Calu3 (cell line): Measurements from ENCODE around the gene MICALL2. TPM values are rescaled to one million over a fixed set of nuclear protein-coding genes. Genes with fewer than 3 reads are reported as not detected.

ENCODE experiments used
- BruUV-seq: library from RNA; stranded (reverse); fragments of 400-500 nt; replicated peaks from 2 replicates; lab custom pipeline; 2021; lab: Mats Ljungman, UMichigan
- CTCF ChIA-PET: fragments of 300-600 bp; sonication (Branson Sonifier 250); formaldehyde crosslinking; loops from one replicate; lab custom pipeline; 2022; ENCODE audit warnings: antibody characterized with exemption; lab: Charles Lee
- DNase-seq: peaks from one replicate; pipeline ENCODE4 v3.0.0; 2022
- H3K27ac Mint-ChIP-seq: one replicate; pipeline ENCODE4 v1.8.0; 2022; ENCODE audit warnings: mixed read lengths; ENCODE audit not compliant: unreplicated experiment
- H3K27me3 Mint-ChIP-seq: one replicate; pipeline ENCODE4 v1.8.0; 2022; ENCODE audit warnings: mixed read lengths; ENCODE audit not compliant: unreplicated experiment
- H3K36me3 Mint-ChIP-seq: one replicate; pipeline ENCODE4 v1.8.0; 2022; ENCODE audit warnings: mild to moderate bottlenecking, moderate library complexity, mixed read lengths; ENCODE audit not compliant: insufficient read depth, unreplicated experiment
- H3K4me1 Mint-ChIP-seq: one replicate; pipeline ENCODE4 v1.8.0; 2022; ENCODE audit warnings: mild to moderate bottlenecking, low read depth, mixed read lengths; ENCODE audit not compliant: unreplicated experiment
- H3K4me3 Mint-ChIP-seq: one replicate; pipeline ENCODE4 v1.8.0; 2022; ENCODE audit warnings: mild to moderate bottlenecking, low read depth, moderate library complexity, mixed read lengths; ENCODE audit not compliant: unreplicated experiment
- H3K9me3 Mint-ChIP-seq: one replicate; pipeline ENCODE4 v1.8.0; 2022; ENCODE audit warnings: low read depth, mixed read lengths; ENCODE audit not compliant: unreplicated experiment
- CTCF ChIP-seq: fragments of 200-600 bp; IDR thresholded peaks from one replicate; pipeline ENCODE4 v1.8.0; 2022; ENCODE audit warnings: antibody characterized with exemption; ENCODE audit not compliant: unreplicated experiment
- intact Hi-C: fragments of 100-400 bp; cut with micrococcal nuclease; formaldehyde crosslinking; loops from one replicate; pipeline ENCODE4 v1.10.0; 2022; ENCODE audit not compliant: unreplicated experiment
- total RNA-seq: library from RNA; stranded (reverse); gene quantifications from 2 replicates; pipeline ENCODE4 v1.2.3, GENCODE V29; 2022

MICALL2 gene
- total RNA-seq, 1 experiment from 2014 or later = 162 TPM

DNA sequence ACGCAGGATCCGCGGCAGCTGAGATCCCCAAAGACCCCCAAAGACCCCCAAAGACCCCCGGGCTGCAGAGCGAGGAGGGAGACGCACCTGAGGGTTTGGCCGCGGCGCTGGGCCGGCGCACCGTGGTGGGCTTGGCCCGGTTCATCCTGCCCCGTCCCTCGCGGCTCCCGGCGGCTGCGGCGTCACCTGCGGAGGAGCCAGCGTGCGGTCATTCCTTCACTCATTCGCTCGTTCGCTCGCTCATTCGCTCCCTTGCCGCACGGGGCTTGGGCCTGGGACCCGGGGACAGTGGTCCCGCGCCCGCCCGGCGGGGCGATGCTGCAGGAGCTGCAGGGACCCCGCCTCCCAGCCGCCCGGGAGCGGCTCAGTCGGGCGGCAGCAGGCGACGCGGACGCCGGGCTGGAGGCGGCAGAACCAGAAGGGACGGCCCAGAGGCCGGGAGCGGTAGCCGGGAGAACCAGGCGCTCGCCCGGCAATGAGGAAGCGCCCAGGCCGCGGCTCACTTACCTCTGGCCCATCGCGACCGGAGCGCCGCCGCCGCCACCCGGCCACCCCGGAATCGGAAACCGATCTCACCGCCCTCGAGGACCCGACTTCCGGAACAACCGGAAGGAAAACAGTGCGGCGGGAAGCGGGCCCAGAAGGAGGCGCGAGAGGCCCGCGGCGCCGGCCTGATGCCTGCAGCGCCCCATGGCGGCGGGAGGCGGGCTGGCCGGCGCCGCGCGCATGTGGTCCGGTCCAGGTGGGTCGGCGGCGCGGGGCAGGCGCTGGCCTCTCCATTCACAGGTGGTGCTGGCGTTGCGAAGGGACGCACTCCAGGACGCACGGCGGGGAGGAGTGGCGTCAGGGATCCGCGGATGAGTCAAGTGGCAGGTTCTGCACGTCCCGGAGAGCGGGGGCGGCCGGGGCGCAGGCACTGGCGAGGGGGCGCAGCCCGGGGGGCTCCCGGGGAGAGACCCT, 44.8 kb upstream of the MICALL2 start, which contains the start of gene INTS1:
Gene INTS1, minus strand, starts transcription at position 574 of the 960 bp plus-strand sequence. Its CDS starts 429 bp downstream, at position 145.
- H3K27ac Mint-ChIP-seq = peak within 1 kb of the TSS; percentile 87
- intact Hi-C loops = no loop called here
- CTCF ChIA-PET = interaction anchor here (0.6 to 2.6 kb wide), 4 partner anchors 37 to 334 kb away, joined by 3 to 17 read pairs (median 3); partner anchors contain the start of gene TMEM184A
- H3K36me3 Mint-ChIP-seq = peaks cover 71% of the 10 kb centered on the region
- peak within 1 kb of the TSS; percentile 88 for H3K4me3 Mint-ChIP-seq
- H3K9me3 Mint-ChIP-seq = no peaks in the 10 kb centered on the region
- DNase-seq = peak; percentile 99
- peak; percentile 96 for TF ChIP-seq CTCF
- H3K27me3 Mint-ChIP-seq = no peaks in the 10 kb centered on the region
- TSS peak; percentile 55 for BruUV-seq
- peaks cover 33% of the 10 kb centered on the region for H3K4me1 Mint-ChIP-seq

- Mint-ChIP-seq H3K4me1 (peaks cover 33% of the 10 kb centered on the region), H3K9me3 (no peaks in the 10 kb centered on the region), H3K27me3 (no peaks in the 10 kb centered on the region), H3K4me3 (peak overlapping the region; percentile 88), H3K36me3 (peaks cover 76% of the 10 kb centered on the region), H3K27ac (peak overlapping the region; percentile 67)
- no peak for TF ChIP-seq CTCF
- DNase-seq = no peak
- intact Hi-C loops = no loop called here
- no TSS peak for BruUV-seq
- CTCF ChIA-PET = interaction anchor here (0.7 to 2.6 kb wide), 2 partner anchors 38 to 53 kb away, joined by 3 to 17 read pairs; partner anchors contain the start of gene TMEM184A
These were observed 44.1 kb upstream of the MICALL2 start for GRCh38 chr7:1503390-1503789.

DNA sequence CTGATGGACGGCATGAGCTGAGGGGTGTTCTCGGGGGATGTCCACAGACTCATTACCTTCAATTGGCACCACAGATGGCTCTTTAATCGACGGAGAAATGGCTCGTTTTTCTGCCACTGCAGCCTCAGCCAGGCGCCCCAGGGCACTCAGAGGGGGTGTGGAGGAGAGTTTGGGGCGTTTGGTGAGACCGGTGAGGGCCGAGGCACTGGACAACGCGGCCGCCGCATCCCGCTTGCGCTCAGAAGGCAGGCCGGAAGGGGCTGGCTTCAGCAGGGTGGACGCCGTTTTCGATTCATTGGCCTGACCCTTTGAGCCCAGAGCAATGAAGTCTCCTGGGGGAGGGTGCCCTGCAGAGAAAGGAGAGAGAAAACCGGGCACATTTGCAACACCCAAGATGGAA, 43.6 kb upstream of the MICALL2 start:
- H3K4me3 Mint-ChIP-seq = peak overlapping the region; percentile 88
- no peaks in the 10 kb centered on the region for H3K27me3 Mint-ChIP-seq
- H3K36me3 Mint-ChIP-seq = peaks cover 76% of the 10 kb centered on the region
- peaks cover 33% of the 10 kb centered on the region for H3K4me1 Mint-ChIP-seq
- intact Hi-C loops = no loop called here
- no peak for TF ChIP-seq CTCF
- CTCF ChIA-PET = interaction anchor here (2.6 kb wide), 1 partner anchor 53 kb away, joined by 17 read pairs; the partner anchor contains the start of gene TMEM184A
- H3K27ac Mint-ChIP-seq = peak overlapping the region; percentile 67
- H3K9me3 Mint-ChIP-seq = no peaks in the 10 kb centered on the region
- DNase-seq = no peak
- BruUV-seq = no TSS peak

- Mint-ChIP-seq H3K4me3 (peak overlapping the region; percentile 88), H3K27ac (no peak overlapping the region), H3K27me3 (no peaks in the 10 kb centered on the region), H3K4me1 (peaks cover 26% of the 10 kb centered on the region), H3K9me3 (no peaks in the 10 kb centered on the region), H3K36me3 (peaks cover 84% of the 10 kb centered on the region)
- DNase-seq = no peak
- BruUV-seq = no TSS peak
- intact Hi-C loops = no loop called here
- TF ChIP-seq CTCF = no peak
- CTCF ChIA-PET = no interaction called here
These were observed 42.4 kb upstream of the MICALL2 start for GRCh38 chr7:1501487-1502270.
